H1 (cell line): ENCODE results near the gene TTC34. TPM values are rescaled to one million over a fixed set of nuclear protein-coding genes. Genes with fewer than 3 reads are reported as not detected.

Experiments used
- CTCF ChIA-PET: fragments of 300-600 bp; sonication (Branson Sonifier 250); formaldehyde crosslinking; loops from one replicate; lab custom pipeline; 2021; ENCODE audit not compliant: partially characterized antibody; lab: Charles Lee
- POLR2A ChIA-PET: fragments of 300-600 bp; sonication (Branson Sonifier 250); formaldehyde crosslinking; loops from one replicate; lab custom pipeline; 2021; ENCODE audit warnings: inconsistent platforms; ENCODE audit not compliant: partially characterized antibody; lab: Charles Lee
- DNase-seq, 2 experiments: peaks; one replicate each; pipeline versions ENCODE4 v3.0.0 to v3.0.0-alpha.2; 2010 to 2022; ENCODE audit warnings: low spot score in 2 of 2, low read depth in 1 of 2, mixed read lengths in 1 of 2
- FAIRE-seq: peaks from 2 replicates; lab custom pipeline; 2011; peaks lifted over from hg19 to GRCh38; lab: Jason Lieb, UNC
- H2AFZ ChIP-seq: 2 replicates; pipeline ENCODE4 v1.8.1; 2012; ENCODE audit warnings: low read length, inconsistent platforms
- H2AK5ac ChIP-seq: 2 replicates; pipeline ENCODE4 v1.6.1; 2013; ENCODE audit warnings: low read depth, low read length
- H2BK120ac ChIP-seq: replicated peaks from 2 replicates; pipeline ENCODE3; 2013; ENCODE audit warnings: low read depth, low read length, inconsistent platforms
- H2BK12ac ChIP-seq: 2 replicates; pipeline ENCODE4 v1.6.1; 2013; ENCODE audit warnings: low read depth, low read length
- H2BK15ac ChIP-seq: 2 replicates; pipeline ENCODE4 v1.6.1; 2013; ENCODE audit warnings: low read length
- H2BK20ac ChIP-seq: 2 replicates; pipeline ENCODE4 v1.6.1; 2013; ENCODE audit warnings: low read length
- H2BK5ac ChIP-seq: 2 replicates; pipeline ENCODE4 v1.6.1; 2013; ENCODE audit warnings: low read depth, low read length
- H3K14ac ChIP-seq: 2 replicates; pipeline ENCODE4 v1.6.1; 2013; ENCODE audit warnings: inconsistent platforms; ENCODE audit not compliant: insufficient read length
- H3K18ac ChIP-seq: 2 replicates; pipeline ENCODE4 v1.6.1; 2013; ENCODE audit warnings: low read length; ENCODE audit errors: extremely low read depth
- H3K23ac ChIP-seq: 2 replicates; pipeline ENCODE4 v1.6.1; 2013; ENCODE audit warnings: inconsistent platforms; ENCODE audit not compliant: insufficient read length
- H3K23me2 ChIP-seq: 2 replicates; pipeline ENCODE4 v1.6.1; 2013; ENCODE audit warnings: low read depth, low read length
- H3K27ac ChIP-seq: 2 replicates; pipeline ENCODE4 v1.6.1; 2011; ENCODE audit warnings: low read depth, low read length, inconsistent platforms
- H3K27me3 ChIP-seq, 4 experiments: replicated peaks in 1 of 4; 1 replicate in 1 of 4; 2 replicates in 3 of 4; pipeline versions ENCODE4 v1.6.1 to v1.8.1; 2011 to 2013; ENCODE audit warnings: low read length in 3 of 4, mild to moderate bottlenecking in 3 of 4, inconsistent platforms in 2 of 4, mixed read lengths in 2 of 4, moderate library complexity in 1 of 4; ENCODE audit not compliant: control insufficient read depth in 3 of 4, insufficient read depth in 3 of 4; ENCODE audit errors: extremely low read depth in 1 of 4
- H3K36me3 ChIP-seq, 4 experiments: 2 replicates each; pipeline versions ENCODE4 v1.6.1 to v1.8.1; 2011 to 2013; ENCODE audit warnings: mild to moderate bottlenecking in 4 of 4, low read length in 3 of 4, moderate library complexity in 2 of 4, control low read depth in 1 of 4, inconsistent platforms in 1 of 4; ENCODE audit not compliant: insufficient read depth in 4 of 4, control insufficient read depth in 2 of 4
- H3K4ac ChIP-seq: replicated peaks from 2 replicates; pipeline ENCODE3; 2013; ENCODE audit warnings: low read length, low read depth, mixed read lengths, inconsistent platforms; ENCODE audit not compliant: insufficient read length
- H3K4me1 ChIP-seq, 4 experiments: replicated peaks in 1 of 4; 1 replicate in 1 of 4; 2 replicates in 3 of 4; pipeline versions ENCODE4 v1.6.1 to v1.8.1; 2011 to 2013; ENCODE audit warnings: low read length in 3 of 4, inconsistent platforms in 2 of 4, mixed read lengths in 1 of 4; ENCODE audit not compliant: insufficient read depth in 4 of 4, control insufficient read depth in 3 of 4
- H3K4me2 ChIP-seq, 2 experiments: 2 replicates each; pipeline versions ENCODE4 v1.6.1 to v1.8.1; 2011 to 2013; ENCODE audit warnings: low read depth in 2 of 2, low read length in 2 of 2, control low read depth in 1 of 2, inconsistent platforms in 1 of 2, mild to moderate bottlenecking in 1 of 2; ENCODE audit not compliant: insufficient read depth in 1 of 2
- H3K4me3 ChIP-seq, 4 experiments: fragments of 200-600, 300-600 bp in 1 of 4; sonication (generic), shearing (Covaris generic), sonication (Bioruptor Twin) in 1 of 4; 2 replicates each; pipeline versions ENCODE4 v1.5.1 to v1.8.1; 2011 to 2016; ENCODE audit warnings: low read length in 4 of 4, low read depth in 3 of 4, control low read depth in 2 of 4, inconsistent platforms in 2 of 4, mild to moderate bottlenecking in 2 of 4, mixed read lengths in 1 of 4, moderate library complexity in 1 of 4; ENCODE audit not compliant: insufficient read depth in 2 of 4; ENCODE audit errors: extremely low read depth in 1 of 4
- H3K56ac ChIP-seq: replicated peaks from 2 replicates; pipeline ENCODE3; 2013; ENCODE audit warnings: low read depth, mild to moderate bottlenecking, mixed read lengths, low read length, inconsistent platforms; ENCODE audit not compliant: insufficient read length
- H3K79me1 ChIP-seq: 2 replicates; pipeline ENCODE4 v1.6.1; 2013; ENCODE audit warnings: low read depth, low read length, control low read depth
- H3K79me2 ChIP-seq, 2 experiments: 2 replicates each; pipeline versions ENCODE4 v1.6.1 to v1.8.1; 2012 to 2013; ENCODE audit warnings: low read length in 2 of 2, mild to moderate bottlenecking in 2 of 2, inconsistent platforms in 1 of 2; ENCODE audit not compliant: insufficient read depth in 2 of 2, control insufficient read depth in 1 of 2
- H3K9ac ChIP-seq, 4 experiments: replicated peaks in 1 of 4; 1 replicate in 1 of 4; 2 replicates in 3 of 4; pipeline versions ENCODE4 v1.6.1 to v1.8.1; 2011 to 2013; ENCODE audit warnings: low read depth in 3 of 4, low read length in 3 of 4, control low read depth in 2 of 4, mild to moderate bottlenecking in 2 of 4, moderate library complexity in 2 of 4, inconsistent platforms in 1 of 4; ENCODE audit errors: extremely low read depth in 1 of 4
- H3K9me3 ChIP-seq, 2 experiments: 2 replicates each; pipeline versions ENCODE4 v1.6.1 to v1.8.1; 2012 to 2013; ENCODE audit warnings: mild to moderate bottlenecking in 2 of 2, moderate library complexity in 2 of 2, control low read depth in 1 of 2, inconsistent platforms in 1 of 2, low read depth in 1 of 2, low read length in 1 of 2, mixed read lengths in 1 of 2; ENCODE audit not compliant: insufficient read depth in 2 of 2
- H4K20me1 ChIP-seq, 2 experiments: replicated peaks in 1 of 2; 2 replicates each; pipeline versions ENCODE3 to v1.8.1; 2011 to 2013; ENCODE audit warnings: inconsistent platforms in 2 of 2, low read length in 2 of 2, mild to moderate bottlenecking in 1 of 2; ENCODE audit not compliant: insufficient read depth in 2 of 2, control insufficient read depth in 1 of 2
- H4K5ac ChIP-seq: 2 replicates; pipeline ENCODE4 v1.6.1; 2013; ENCODE audit warnings: low read length, low read depth, mixed read lengths, inconsistent platforms; ENCODE audit not compliant: insufficient read length
- H4K8ac ChIP-seq: 2 replicates; pipeline ENCODE4 v1.8.0; 2013; ENCODE audit warnings: mild to moderate bottlenecking, moderate library complexity, low read length, inconsistent platforms; ENCODE audit not compliant: insufficient read depth; ENCODE audit errors: extremely low read depth
- H4K91ac ChIP-seq: replicated peaks from 2 replicates; pipeline ENCODE3; 2013; ENCODE audit warnings: low read length, mixed read lengths, inconsistent platforms; ENCODE audit not compliant: insufficient read length
- ATF2 ChIP-seq: IDR thresholded peaks from 2 replicates; pipeline ENCODE4 v1.6.1; 2012; ENCODE audit warnings: low read length, inconsistent platforms
- CBX5 ChIP-seq: fragments of 300-800, 300-1000 bp; sonication (generic); IDR thresholded peaks from 2 replicates; pipeline ENCODE4 v1.7.1; 2016; ENCODE audit warnings: antibody characterized with exemption, low read length, low read depth
- EZH2 ChIP-seq: fragments of 200-600 bp; sonication (generic); IDR thresholded peaks from 2 replicates; pipeline ENCODE4 v1.7.1; 2012; ENCODE audit warnings: low read depth, mild to moderate bottlenecking, moderate library complexity, low read length, inconsistent platforms; ENCODE audit not compliant: severe bottlenecking
- JUND ChIP-seq: IDR thresholded peaks from 2 replicates; pipeline ENCODE4 v1.6.1; 2011; ENCODE audit warnings: mild to moderate bottlenecking, improper control_type of control experiment, low read length
- MAFK ChIP-seq: IDR thresholded peaks from 2 replicates; pipeline ENCODE4 v1.6.1; 2012; ENCODE audit warnings: low read depth, mild to moderate bottlenecking, improper control_type of control experiment, low read length
- RBBP5 ChIP-seq: IDR thresholded peaks from 2 replicates; pipeline ENCODE4 v1.7.1; 2012; ENCODE audit warnings: low read depth, mild to moderate bottlenecking, inconsistent platforms, low read length, moderate library complexity, borderline replicate concordance
- SIX5 ChIP-seq: IDR thresholded peaks from 2 replicates; pipeline ENCODE4 v1.6.1; 2011; ENCODE audit warnings: mild to moderate bottlenecking, low read depth, low read length
- SRF ChIP-seq: IDR thresholded peaks from 2 replicates; pipeline ENCODE4 v1.6.1; 2011; ENCODE audit warnings: mild to moderate bottlenecking, low read depth, low read length, moderate library complexity
- TBP ChIP-seq: IDR thresholded peaks from 2 replicates; pipeline ENCODE4 v1.6.1; 2011; ENCODE audit warnings: low read depth, low read length, improper control_type of control experiment
- TCF12 ChIP-seq: IDR thresholded peaks from 2 replicates; pipeline ENCODE4 v1.6.1; 2011; ENCODE audit warnings: low read depth, mild to moderate bottlenecking, low read length
- USF2 ChIP-seq: IDR thresholded peaks from 2 replicates; pipeline ENCODE4 v1.6.1; 2011; ENCODE audit warnings: low read length, improper control_type of control experiment
- YY1 ChIP-seq: IDR thresholded peaks from 2 replicates; pipeline ENCODE4 v1.6.1; 2011; ENCODE audit warnings: low read depth, mild to moderate bottlenecking, low read length
- WGBS, 2 experiments: shearing (Covaris generic) in 1 of 2; methylation state at CpG; one replicate each; pipeline versions ENCODE4 v1.1.6 to v1.1.7; 2013 to 2015; ENCODE audit warnings: low lambda C conversion rate in 2 of 2, mixed read lengths in 2 of 2, inconsistent platforms in 1 of 2, low coverage in 1 of 2, missing lambda C conversion rate in 1 of 2; ENCODE audit not compliant: insufficient replicate concordance in 2 of 2, insufficient coverage in 1 of 2, insufficient read length in 1 of 2; ENCODE audit errors: extremely low coverage in 1 of 2, missing lambda C conversion rate in 1 of 2; 5-methylcytosine and 5-hydroxymethylcytosine counted together
- polyA plus RNA-seq, 7 experiments: library from polyadenylated mRNA; depleted of rRNA in 3 of 7; stranded (reverse) in 5 of 7; unstranded in 2 of 7; fragments of >200 nt in 5 of 7; fragments of 200-250 nt in 2 of 7; gene quantifications; 1 replicate in 5 of 7; 2 replicates in 1 of 7; 4 replicates in 1 of 7; pipeline versions ENCODE4 v1.2.1 to v1.2.3, GENCODE V29; 2011 to 2013; ENCODE audit warnings: missing spikeins in 2 of 7, mixed read lengths in 2 of 7
- total RNA-seq: library from RNA; stranded (reverse); fragmentation: NEBNext Ultra II Directional; extraction: Animal tissue kit (Norgen Biotek cat#: 25700); gene quantifications from 2 replicates; pipeline ENCODE4 v1.2.1, GENCODE V29; 2021

The TTC34 gene
- total and polyA plus RNA-seq, 2 of the 8 experiments (the other 6 are each of a cell fraction or from before 2014, with no cell fraction given): 0.23 to 0.50 TPM

GRCh38 chr1:2646837-2647236 lies 154.7 kb downstream of the TTC34 start:
- no peak overlapping the region for H2BK20ac ChIP-seq
- H3K9ac ChIP-seq: no peak overlapping the region
- no peak overlapping the region for H3K4me3 ChIP-seq
- no peaks in the 10 kb centered on the region; a peak in 1 of 4 replicates for H3K79me2 ChIP-seq
- H3K56ac ChIP-seq: no peak overlapping the region
- H2BK120ac ChIP-seq: no peak overlapping the region
- H4K5ac ChIP-seq: no peak overlapping the region
- H3K23me2 ChIP-seq: peaks cover 11% of the 10 kb centered on the region; the same call in 1 of the 2 replicates
- H4K8ac ChIP-seq: no peak overlapping the region
- ChIA-PET POLR2A (no interaction called here), CTCF (no interaction called here)
- H3K27me3 ChIP-seq: 0 out of 7 replicates have a peak, but pooled peaks cover 0 to 2% (median 0%) of the 10 kb centered on the region in 4 experiments
- H4K20me1 ChIP-seq: peaks cover 0 to 1% of the 10 kb centered on the region in 2 experiments
- no peak overlapping the region for H3K23ac ChIP-seq
- peaks cover 37 to 52% of the 10 kb centered on the region in 2 experiments for H3K9me3 ChIP-seq
- H3K18ac ChIP-seq: no peak overlapping the region
- DNase-seq: no peak
- no peaks in the 10 kb centered on the region for H3K79me1 ChIP-seq
- no peak overlapping the region for H4K91ac ChIP-seq
- FAIRE-seq: no peak
- TF ChIP-seq TBP (no peak), SIX5 (no peak), TCF12 (no peak), SRF (no peak), RBBP5 (no peak), JUND (no peak), CBX5 (no peak), MAFK (no peak), YY1 (no peak), ATF2 (no peak), EZH2 (no peak), USF2 (no peak)
- no peak overlapping the region for H2AFZ ChIP-seq
- no peak overlapping the region for H2BK15ac ChIP-seq
- no peak overlapping the region for H3K27ac ChIP-seq
- no peak overlapping the region for H2BK12ac ChIP-seq
- no peaks in the 10 kb centered on the region for H3K36me3 ChIP-seq
- H3K4me1 ChIP-seq: peaks cover 0 to 12% (median 8%) of the 10 kb centered on the region in 4 experiments; a peak in 5 of 7 replicates
- no peak overlapping the region for H3K4ac ChIP-seq
- H3K4me2 ChIP-seq: no peak overlapping the region
- no peak overlapping the region for H2BK5ac ChIP-seq
- 82% methylated on average over 5 of the region's 5 CpGs; no CpG with 5 or more reads in 1 of the 2 experiments for WGBS, 2 experiments
- no peak overlapping the region for H2AK5ac ChIP-seq
- H3K14ac ChIP-seq: no peak overlapping the region
